K562 (cell line): ENCODE results near the gene CELSR2. TPM values are rescaled to one million over a fixed set of nuclear protein-coding genes. Genes with fewer than 3 reads are reported as not detected.

Experiments
- MGA ChIP-seq: fragments of 450-650 bp; IDR thresholded peaks from 2 replicates; pipeline ENCODE4 v1.6.1; 2016; ENCODE audit warnings: mild to moderate bottlenecking, moderate library complexity
- REST ChIP-seq, 2 experiments: fragments of 450-650 bp; formaldehyde crosslinking in 1 of 2; IDR thresholded peaks; 2 replicates each; pipeline versions ENCODE4 v1.4.0 to v1.6.1; 2014 to 2020; ENCODE audit warnings: mild to moderate bottlenecking in 2 of 2, borderline replicate concordance in 1 of 2, low read depth in 1 of 2
- ZFP91 ChIP-seq: sonication (generic); formaldehyde crosslinking; IDR thresholded peaks from 2 replicates; pipeline ENCODE4 v1.8.0; 2022; ENCODE audit warnings: mild to moderate bottlenecking, missing genetic modification reagents
- ZNF143 ChIP-seq: sonication (generic); formaldehyde crosslinking; IDR thresholded peaks from 2 replicates; pipeline ENCODE4 v1.9.0; 2022; ENCODE audit warnings: mild to moderate bottlenecking, missing genetic modification reagents
- polyA plus RNA-seq, 8 experiments: library from polyadenylated mRNA; depleted of rRNA in 4 of 8; stranded (reverse) in 5 of 8; unstranded in 3 of 8; fragments of >200 nt; fragmentation: Nextera tagmentation in 2 of 8; fragmentation: Illumina TruSeq in 1 of 8; extraction: Ambion mirVana in 2 of 8; extraction: Trizol in 1 of 8; gene quantifications; 2 replicates each; pipeline versions ENCODE4 v1.2.1 to v1.2.3, GENCODE V29; 2011 to 2014; ENCODE audit warnings: inconsistent platforms in 1 of 8, missing spikeins in 1 of 8
- total RNA-seq, 7 experiments: library from RNA; depleted of rRNA in 6 of 7; stranded (reverse); fragments of >200 nt in 6 of 7; fragmentation: Illumina TruSeq in 2 of 7; extraction: Trizol in 2 of 7; gene quantifications; 2 replicates each; pipeline versions ENCODE4 v1.2.1 to v1.2.3, GENCODE V29; 2011 to 2021; ENCODE audit warnings: low replicate concordance in 1 of 7

CELSR2 gene
- total and polyA plus RNA-seq, 9 of the 15 experiments (the other 6 are each of a cell fraction or from before 2014, with no cell fraction given) = 0.31 to 21.9 (median 4.2) TPM

- TF ChIP-seq MGA = no peak
- no peak for TF ChIP-seq ZFP91 (CRISPR knock-in tag)
- 0 out of 2 replicates have a peak, but pooled peaks have one; percentile 13 for TF ChIP-seq ZNF143 (CRISPR knock-in tag)
- peak; percentile 93 for TF ChIP-seq REST (IDR thresholded peaks at IDR 0.05; ENCODE audit: borderline replicate concordance)
- no peak for TF ChIP-seq REST (CRISPR knock-in tag; IDR thresholded peaks at IDR 0.05; ENCODE audit: low read depth)
Observed at GRCh38 chr1:109277434-109278204, 28.3 kb downstream of the CELSR2 start (continued).
